ENCODE measurements around the gene PDZRN3.

Gene PDZRN3

DNA sequence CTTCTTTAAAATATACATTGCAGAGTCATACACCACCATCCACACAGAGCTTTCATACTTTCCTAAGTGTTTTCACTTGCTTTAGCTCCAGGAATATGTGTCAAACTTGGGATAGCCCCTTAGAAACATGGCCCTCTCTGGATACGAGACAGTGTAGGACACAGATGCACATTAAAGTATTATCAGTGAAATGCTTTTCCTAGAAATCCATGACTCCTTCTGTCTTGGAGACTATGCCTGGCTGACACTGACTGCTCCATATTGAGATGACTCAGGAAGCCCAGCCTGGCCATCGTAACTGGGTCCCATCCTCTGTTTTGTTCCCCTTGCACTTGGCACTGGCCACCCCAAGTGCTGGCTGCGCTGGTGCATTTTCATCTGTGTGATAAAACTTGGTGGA is 204.8 kb downstream of the PDZRN3 start:
- no peaks in the 10 kb centered on the region for H3K36me3 ChIP-seq (ENCODE audit: control insufficient read depth in 1 of 2, insufficient read depth in 2 of 2, low read length in 2 of 2)
- H3K4me2 ChIP-seq (ENCODE audit: low read length), result no peak overlapping the region
- WGBS (ENCODE audit: extremely low coverage, insufficient coverage, insufficient read length), result no CpG with 5 or more reads among the region's 3 CpGs
- no peak overlapping the region for H3K4ac ChIP-seq (ENCODE audit: low read depth, low read length)
- no peak overlapping the region for H3K4me3 ChIP-seq (ENCODE audit: low read depth, low read length)
- H2BK120ac ChIP-seq (ENCODE audit: insufficient read depth, low read length, poor library complexity), result no peak overlapping the region
- H3K27ac ChIP-seq (ENCODE audit: low read depth, low read length), result no peak overlapping the region
- no peak overlapping the region for H3K18ac ChIP-seq (ENCODE audit: low read length)
- no peak overlapping the region for H2BK5ac ChIP-seq (ENCODE audit: low read depth, low read length, poor library complexity)
- H3K9me3 ChIP-seq (ENCODE audit: insufficient read depth, low read depth, low read length), result peaks cover 2% of the 10 kb centered on the region
- no peak overlapping the region for H2AK5ac ChIP-seq (ENCODE audit: low read length)
- no peak for DNase-seq
- peaks cover 0 to 3% of the 10 kb centered on the region in 2 experiments for H3K4me1 ChIP-seq (ENCODE audit: control insufficient read depth in 1 of 2, insufficient read depth in 2 of 2, low read length in 2 of 2)
- H2AFZ ChIP-seq (ENCODE audit: insufficient read depth, low read length, poor library complexity), result no peak overlapping the region
- no peaks in the 10 kb centered on the region for H3K27me3 ChIP-seq (ENCODE audit: insufficient read depth, low read length)
- H3K9ac ChIP-seq (ENCODE audit: low read length), result no peak overlapping the region
- no peaks in the 10 kb centered on the region for H3K79me1 ChIP-seq (ENCODE audit: low read length)
- H3K23ac ChIP-seq (ENCODE audit: low read length), result no peak overlapping the region
- H2BK12ac ChIP-seq (ENCODE audit: low read length), result no peak overlapping the region
- no peaks in the 10 kb centered on the region for H3K79me2 ChIP-seq (ENCODE audit: control insufficient read depth, insufficient read depth, low read length, poor library complexity)
- no peak overlapping the region for H4K12ac ChIP-seq (ENCODE audit: low read depth, low read length)
- no peak overlapping the region for H4K91ac ChIP-seq (ENCODE audit: low read depth, low read length)
- H3K14ac ChIP-seq (ENCODE audit: low read length), result no peak overlapping the region
- no peak overlapping the region for H4K8ac ChIP-seq (ENCODE audit: low read depth, low read length)

DNA sequence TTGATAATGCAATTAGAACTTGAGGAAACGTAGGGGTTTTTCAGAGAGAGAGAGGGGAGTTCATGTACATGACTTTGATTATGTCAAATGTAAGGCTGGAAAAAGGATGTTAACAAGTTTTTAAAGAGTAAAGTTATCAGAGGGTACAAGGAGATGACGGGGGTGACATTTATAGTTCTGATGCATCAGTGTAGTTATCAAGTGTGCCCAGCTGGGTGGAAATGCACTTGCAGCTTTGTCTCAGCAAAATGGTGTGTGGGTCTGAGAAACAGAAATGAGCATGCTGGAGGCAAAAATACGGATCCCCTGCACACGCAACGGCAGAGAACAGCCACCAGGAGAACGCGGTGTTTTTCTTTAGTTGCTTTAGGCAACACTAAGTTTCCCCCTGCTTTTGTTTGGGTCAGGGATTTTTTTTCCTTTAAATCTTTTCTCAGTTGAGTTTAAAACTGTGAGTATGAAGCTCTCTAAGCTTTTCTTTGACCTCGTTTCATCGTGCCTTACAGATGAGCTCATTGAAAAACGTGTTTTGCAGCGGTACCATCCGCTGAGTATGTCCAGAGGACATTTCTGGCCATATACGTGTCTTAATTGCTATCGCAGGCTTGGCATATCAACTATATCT is 205.4 kb downstream of the PDZRN3 start:
- no peaks in the 10 kb centered on the region for H3K79me2 ChIP-seq (ENCODE audit: control insufficient read depth, insufficient read depth, low read length, poor library complexity)
- H3K27ac ChIP-seq (ENCODE audit: low read depth, low read length), result no peak overlapping the region
- H2AK5ac ChIP-seq (ENCODE audit: low read length), result no peak overlapping the region
- DNase-seq, result peak; percentile 88 to 97
- no peak overlapping the region for H3K9ac ChIP-seq (ENCODE audit: low read length)
- H3K23ac ChIP-seq (ENCODE audit: low read length), result no peak overlapping the region
- H3K14ac ChIP-seq (ENCODE audit: low read length), result no peak overlapping the region
- no peak overlapping the region for H4K91ac ChIP-seq (ENCODE audit: low read depth, low read length)
- H4K12ac ChIP-seq (ENCODE audit: low read depth, low read length), result no peak overlapping the region
- no peak overlapping the region for H2BK12ac ChIP-seq (ENCODE audit: low read length)
- no peaks in the 10 kb centered on the region for H3K27me3 ChIP-seq (ENCODE audit: insufficient read depth, low read length)
- no peak overlapping the region for H4K8ac ChIP-seq (ENCODE audit: low read depth, low read length)
- no peak overlapping the region for H2BK120ac ChIP-seq (ENCODE audit: insufficient read depth, low read length, poor library complexity)
- H3K18ac ChIP-seq (ENCODE audit: low read length), result no peak overlapping the region
- WGBS (ENCODE audit: extremely low coverage, insufficient coverage, insufficient read length), result no CpG with 5 or more reads among the region's 14 CpGs
- no peak overlapping the region for H2BK5ac ChIP-seq (ENCODE audit: low read depth, low read length, poor library complexity)
- no peaks in the 10 kb centered on the region for H3K79me1 ChIP-seq (ENCODE audit: low read length)
- peaks cover 2% of the 10 kb centered on the region for H3K9me3 ChIP-seq (ENCODE audit: insufficient read depth, low read depth, low read length)
- no peaks in the 10 kb centered on the region for H3K36me3 ChIP-seq (ENCODE audit: control insufficient read depth in 1 of 2, insufficient read depth in 2 of 2, low read length in 2 of 2)
- no peak overlapping the region for H3K4ac ChIP-seq (ENCODE audit: low read depth, low read length)
- no peak overlapping the region for H2AFZ ChIP-seq (ENCODE audit: insufficient read depth, low read length, poor library complexity)
- no peak overlapping the region for H3K4me2 ChIP-seq (ENCODE audit: low read length)
- peaks cover 0 to 3% of the 10 kb centered on the region in 2 experiments for H3K4me1 ChIP-seq (ENCODE audit: control insufficient read depth in 1 of 2, insufficient read depth in 2 of 2, low read length in 2 of 2)
- H3K4me3 ChIP-seq (ENCODE audit: low read depth, low read length), result no peak overlapping the region

DNA sequence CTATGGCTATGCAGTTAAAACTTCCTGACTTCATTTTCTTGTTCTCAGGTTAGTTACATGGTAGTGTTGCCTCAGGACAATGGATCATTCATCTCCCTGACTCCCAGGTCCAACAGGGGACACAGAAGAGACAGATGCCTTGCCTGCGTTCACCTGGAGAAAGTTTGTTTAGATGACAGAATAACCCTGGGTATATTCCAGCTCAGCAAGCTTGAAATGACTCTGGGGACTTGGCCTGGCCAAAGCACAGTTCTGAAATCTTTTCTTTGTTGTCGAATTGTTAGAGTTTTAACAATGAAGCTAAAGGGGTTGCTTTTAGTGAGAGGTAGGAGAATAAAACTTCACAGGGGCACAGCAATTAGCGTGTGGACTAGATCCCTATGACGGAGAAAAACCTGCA is 206.1 kb downstream of the PDZRN3 start:
- H3K27me3 ChIP-seq (ENCODE audit: insufficient read depth, low read length), result no peaks in the 10 kb centered on the region
- H3K9me3 ChIP-seq (ENCODE audit: insufficient read depth, low read depth, low read length), result peaks cover 2% of the 10 kb centered on the region
- H3K18ac ChIP-seq (ENCODE audit: low read length), result no peak overlapping the region
- no peak overlapping the region for H4K91ac ChIP-seq (ENCODE audit: low read depth, low read length)
- H3K79me1 ChIP-seq (ENCODE audit: low read length), result no peaks in the 10 kb centered on the region
- no peak overlapping the region for H3K27ac ChIP-seq (ENCODE audit: low read depth, low read length)
- H2AK5ac ChIP-seq (ENCODE audit: low read length), result no peak overlapping the region
- no CpG with 5 or more reads among the region's 4 CpGs for WGBS (ENCODE audit: extremely low coverage, insufficient coverage, insufficient read length)
- H4K8ac ChIP-seq (ENCODE audit: low read depth, low read length), result no peak overlapping the region
- no peak overlapping the region for H3K4me3 ChIP-seq (ENCODE audit: low read depth, low read length)
- peaks cover under 1% of the 10 kb centered on the region in 2 experiments for H3K36me3 ChIP-seq (ENCODE audit: control insufficient read depth in 1 of 2, insufficient read depth in 2 of 2, low read length in 2 of 2)
- H2AFZ ChIP-seq (ENCODE audit: insufficient read depth, low read length, poor library complexity), result no peak overlapping the region
- no peak overlapping the region for H2BK120ac ChIP-seq (ENCODE audit: insufficient read depth, low read length, poor library complexity)
- H2BK12ac ChIP-seq (ENCODE audit: low read length), result no peak overlapping the region
- no peaks in the 10 kb centered on the region for H3K79me2 ChIP-seq (ENCODE audit: control insufficient read depth, insufficient read depth, low read length, poor library complexity)
- no peak overlapping the region for H3K4me2 ChIP-seq (ENCODE audit: low read length)
- no peak for DNase-seq
- H3K14ac ChIP-seq (ENCODE audit: low read length), result no peak overlapping the region
- H4K12ac ChIP-seq (ENCODE audit: low read depth, low read length), result no peak overlapping the region
- peaks cover 0 to 3% of the 10 kb centered on the region in 2 experiments for H3K4me1 ChIP-seq (ENCODE audit: control insufficient read depth in 1 of 2, insufficient read depth in 2 of 2, low read length in 2 of 2)
- H3K9ac ChIP-seq (ENCODE audit: low read length), result no peak overlapping the region
- no peak overlapping the region for H3K4ac ChIP-seq (ENCODE audit: low read depth, low read length)
- H3K23ac ChIP-seq (ENCODE audit: low read length), result no peak overlapping the region
- no peak overlapping the region for H2BK5ac ChIP-seq (ENCODE audit: low read depth, low read length, poor library complexity)

DNA sequence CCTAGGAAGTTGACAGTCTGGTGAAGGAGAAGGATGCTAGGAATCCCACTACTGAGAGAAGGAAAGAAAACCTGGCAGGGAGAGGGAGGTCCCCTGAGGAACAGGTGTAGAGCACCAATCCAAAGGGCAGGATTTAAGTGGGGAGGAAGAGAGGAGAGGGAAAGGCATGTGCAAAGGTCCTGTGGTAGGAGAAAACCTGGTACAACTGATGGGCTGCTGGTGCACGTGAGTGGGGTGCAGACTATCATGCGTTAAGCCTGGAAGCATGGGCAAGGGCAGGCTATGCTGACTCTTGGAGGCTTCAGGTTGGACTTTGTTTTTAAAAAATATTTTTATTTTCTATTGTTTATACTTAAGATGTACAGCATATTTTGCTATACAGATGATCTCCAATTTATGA is 209.6 kb downstream of the PDZRN3 start:
- Histone ChIP-seq H3K14ac (ENCODE audit: low read length) (no peak overlapping the region), H3K4me2 (ENCODE audit: low read length) (no peak overlapping the region), H3K27ac (ENCODE audit: low read depth, low read length) (no peak overlapping the region), H4K91ac (ENCODE audit: low read depth, low read length) (no peak overlapping the region), H2BK12ac (ENCODE audit: low read length) (no peak overlapping the region), H3K27me3 (ENCODE audit: insufficient read depth, low read length) (no peaks in the 10 kb centered on the region), H3K9me3 (ENCODE audit: insufficient read depth, low read depth, low read length) (peaks cover 2% of the 10 kb centered on the region), H3K4me1 (ENCODE audit: control insufficient read depth in 1 of 2, insufficient read depth in 2 of 2, low read length in 2 of 2) (peaks cover 0 to 3% of the 10 kb centered on the region in 2 experiments), H3K4ac (ENCODE audit: low read depth, low read length) (no peak overlapping the region), H3K36me3 (ENCODE audit: control insufficient read depth in 1 of 2, insufficient read depth in 2 of 2, low read length in 2 of 2) (peaks cover 3 to 4% of the 10 kb centered on the region in 2 experiments), H3K79me2 (ENCODE audit: control insufficient read depth, insufficient read depth, low read length, poor library complexity) (no peaks in the 10 kb centered on the region), H3K9ac (ENCODE audit: low read length) (no peak overlapping the region), H2AK5ac (ENCODE audit: low read length) (no peak overlapping the region), H2BK120ac (ENCODE audit: insufficient read depth, low read length, poor library complexity) (no peak overlapping the region), H2AFZ (ENCODE audit: insufficient read depth, low read length, poor library complexity) (no peak overlapping the region), H4K8ac (ENCODE audit: low read depth, low read length) (no peak overlapping the region), H3K18ac (ENCODE audit: low read length) (no peak overlapping the region), H3K4me3 (ENCODE audit: low read depth, low read length) (no peak overlapping the region), H4K12ac (ENCODE audit: low read depth, low read length) (no peak overlapping the region), H2BK5ac (ENCODE audit: low read depth, low read length, poor library complexity) (no peak overlapping the region), H3K79me1 (ENCODE audit: low read length) (no peaks in the 10 kb centered on the region), H3K23ac (ENCODE audit: low read length) (no peak overlapping the region)
- DNase-seq, result no peak
- WGBS (ENCODE audit: extremely low coverage, insufficient coverage, insufficient read length), result no CpG with 5 or more reads among the region's 2 CpGs
